Breast epithelium (tissue), 3 donors: Measurements from ENCODE around the gene KLF15.

ENCODE experiments used
- CTCF ChIP-seq, 3 donors: fragments of 450-650 bp; IDR thresholded peaks; one replicate each; pipeline ENCODE4 v1.5.1; 2016 to 2017; ENCODE audit warnings: antibody characterized with exemption in 3 of 3, mild to moderate bottlenecking in 3 of 3, moderate library complexity in 3 of 3
- POLR2A ChIP-seq: fragments of 450-650 bp; IDR thresholded peaks from one replicate; pipeline ENCODE4 v1.6.1; 2016; ENCODE audit warnings: antibody characterized with exemption, mild to moderate bottlenecking, moderate library complexity

GRCh38 chr3:126390751-126391150 is 33.5 kb upstream of the KLF15 start:
- no peak for TF ChIP-seq CTCF (IDR thresholded peaks at IDR 0.05)
- TF ChIP-seq POLR2A: no peak
